ENCODE data around the gene GCFC2. TPM values are rescaled to one million over a fixed set of nuclear protein-coding genes. Genes with fewer than 3 reads are reported as not detected.
A peak's percentile ranks its signal among the peaks of the same experiment; 100 is the strongest.
"Not testable (repeated sequence)": the region's sequence is repeated elsewhere in the genome, so short reads cannot be mapped to it uniquely, and the experiment has no call there.

The GCFC2 gene
- total RNA-seq, 1 experiment from 2014 or later = 25.0 TPM

DNA sequence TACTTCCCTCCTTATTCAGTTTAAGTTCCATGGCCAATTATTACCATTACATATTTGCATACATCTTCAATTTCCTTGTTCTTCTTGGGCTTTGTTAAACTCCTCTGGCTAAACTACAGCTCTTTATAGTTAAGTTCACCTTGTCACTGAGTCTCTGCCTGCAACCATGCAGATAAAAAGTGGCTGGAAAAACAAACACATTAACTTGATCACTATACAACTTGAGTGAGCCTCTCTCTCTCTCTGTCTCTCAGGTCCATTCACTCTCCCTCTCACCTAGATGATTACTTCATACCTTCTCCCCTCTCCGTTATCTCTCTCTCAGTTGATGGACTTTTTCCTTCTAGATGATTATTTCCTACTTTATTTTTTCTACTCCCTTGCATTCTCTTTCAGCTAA lies 30.3 kb downstream of the GCFC2 start:
- no peak for DNase-seq (ENCODE audit: low read depth)

DNA sequence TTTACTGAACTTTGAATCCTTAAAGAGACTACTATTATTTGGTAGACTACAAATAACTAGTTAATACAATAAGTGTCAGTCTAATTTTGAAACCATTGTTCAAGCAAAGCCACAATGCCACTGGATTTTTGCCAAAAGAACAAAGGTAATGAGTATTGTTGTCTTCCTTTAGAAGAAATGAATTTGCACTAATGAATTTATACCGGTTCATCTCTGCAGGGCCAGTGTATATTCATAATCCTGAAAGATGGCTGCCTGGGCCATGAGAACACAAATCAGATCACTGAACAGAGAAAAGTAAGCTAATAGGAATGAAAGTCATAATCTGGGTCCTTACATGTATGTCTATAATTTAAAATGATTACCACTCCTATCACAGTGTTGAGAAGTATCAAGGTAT lies 31.2 kb downstream of the GCFC2 start:
- no peak for DNase-seq (ENCODE audit: low read depth)

DNA sequence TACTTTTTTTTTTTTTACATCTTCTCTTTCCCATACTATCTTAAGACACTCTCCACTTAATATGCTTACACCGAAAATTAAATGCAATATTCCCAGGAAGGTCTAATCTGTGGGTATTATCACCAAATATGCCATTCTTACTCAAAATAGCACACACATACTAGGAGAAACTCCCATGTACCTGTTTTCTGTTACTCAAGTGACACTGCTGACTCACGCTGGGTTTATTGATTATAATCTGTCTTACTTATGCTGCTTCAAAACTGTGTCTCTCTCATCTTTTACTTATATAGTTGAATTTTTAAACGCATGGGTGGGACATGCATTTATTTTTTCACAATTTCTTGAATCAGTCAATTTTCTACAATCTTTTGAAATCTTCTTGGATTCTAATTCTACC lies 34.3 kb downstream of the GCFC2 start:
- no peak for DNase-seq (ENCODE audit: low read depth)

DNA sequence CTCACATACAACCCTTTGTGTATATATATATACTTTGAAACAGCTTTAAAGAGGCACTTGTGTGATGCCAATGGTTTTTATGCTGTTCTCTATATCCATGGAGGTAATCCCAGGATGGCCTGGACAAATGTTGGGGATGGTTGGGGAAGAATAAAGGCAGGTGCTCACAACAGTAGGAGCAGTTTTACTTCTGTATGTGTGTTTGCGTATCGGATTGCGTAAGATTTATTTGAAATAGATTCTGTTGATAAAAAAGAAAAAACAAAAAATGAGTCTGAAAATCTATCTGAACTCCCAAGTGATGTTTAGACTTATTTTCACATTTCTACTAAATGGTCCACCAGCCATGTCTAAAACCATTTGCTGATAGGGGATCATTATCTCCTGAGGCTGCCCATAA lies 34.8 kb downstream of the GCFC2 start:
- DNase-seq (ENCODE audit: low read depth) = no peak

DNA sequence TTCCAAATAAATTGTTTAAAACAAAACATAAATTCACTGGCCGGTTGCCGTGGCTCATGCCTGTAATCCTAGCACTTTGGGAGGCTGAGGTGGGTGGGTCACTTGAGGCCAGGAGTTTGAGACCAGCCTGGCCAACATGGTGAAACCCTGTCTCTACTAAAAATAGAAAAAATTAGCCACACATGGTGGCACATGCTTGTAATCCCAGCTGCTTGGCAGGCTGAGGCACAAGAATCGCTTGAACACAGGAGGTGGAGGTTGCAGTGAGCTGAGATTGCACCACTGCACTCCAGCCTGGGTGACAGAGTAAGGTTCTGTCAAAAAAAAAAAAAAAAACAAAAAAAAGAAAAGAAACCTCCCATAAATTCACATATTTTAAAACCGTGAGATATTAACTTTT lies 35.3 kb downstream of the GCFC2 start:
- DNase-seq (ENCODE audit: low read depth) = not testable (repeated sequence)

DNA sequence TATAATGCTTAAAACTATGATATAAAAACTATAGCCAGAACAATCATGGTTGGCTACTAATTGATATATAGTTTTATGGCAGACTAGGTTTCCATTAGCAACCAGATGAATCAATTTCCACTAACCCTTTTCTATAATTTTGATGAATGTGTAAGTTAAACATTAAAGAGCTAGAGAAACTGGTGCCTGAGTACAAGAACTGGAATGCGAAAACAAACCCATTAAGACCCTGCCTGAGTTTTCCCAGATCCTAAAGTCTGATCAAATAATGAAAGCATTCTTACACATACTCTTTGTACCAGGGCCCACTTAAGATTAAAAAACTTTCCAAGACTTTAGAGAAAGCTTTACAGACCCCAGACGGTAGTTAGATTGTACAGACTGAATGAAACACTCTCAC lies 42.8 kb downstream of the GCFC2 start:
- DNase-seq (ENCODE audit: low read depth) = no peak

DNA sequence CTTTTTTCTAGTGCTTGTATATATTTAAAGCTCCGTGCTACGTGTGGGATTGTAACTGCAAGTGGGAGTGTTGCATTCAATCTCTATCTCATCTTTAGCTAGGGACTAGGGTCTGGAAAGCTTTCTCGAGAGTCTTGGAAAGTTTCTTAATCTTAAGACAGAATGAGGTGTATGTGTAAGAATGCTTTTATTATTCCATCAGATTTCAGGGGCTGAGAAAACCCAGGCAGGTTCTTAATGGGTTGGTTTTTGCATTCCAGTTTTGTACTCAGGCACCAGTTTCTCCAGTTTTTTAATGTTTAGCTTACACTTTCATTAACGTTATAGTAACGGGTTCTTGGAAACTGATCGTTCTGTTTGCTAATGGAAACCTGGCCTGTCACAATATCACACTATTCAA lies 43.8 kb downstream of the GCFC2 start:
- DNase-seq (ENCODE audit: low read depth) = no peak

DNA sequence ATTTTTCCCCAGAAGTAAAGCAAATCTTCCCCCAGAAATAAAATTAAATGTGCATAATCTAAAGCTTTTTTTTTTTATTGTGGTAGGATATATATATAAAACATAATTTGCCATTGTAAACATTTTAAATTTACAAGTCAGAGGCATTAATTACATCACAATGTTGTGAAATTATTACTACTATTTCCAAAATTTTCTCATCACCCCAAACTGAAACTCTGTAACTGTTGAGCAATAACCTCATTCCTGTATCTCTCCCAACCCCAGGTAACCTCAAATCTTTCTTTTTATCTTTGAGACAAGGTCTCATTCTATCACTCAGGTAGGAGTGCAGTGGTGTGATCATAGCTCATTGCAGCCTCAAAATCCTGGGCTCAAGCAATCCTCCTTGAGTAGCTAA lies 52.9 kb downstream of the GCFC2 start:
- no peak for DNase-seq (ENCODE audit: low read depth)

DNA sequence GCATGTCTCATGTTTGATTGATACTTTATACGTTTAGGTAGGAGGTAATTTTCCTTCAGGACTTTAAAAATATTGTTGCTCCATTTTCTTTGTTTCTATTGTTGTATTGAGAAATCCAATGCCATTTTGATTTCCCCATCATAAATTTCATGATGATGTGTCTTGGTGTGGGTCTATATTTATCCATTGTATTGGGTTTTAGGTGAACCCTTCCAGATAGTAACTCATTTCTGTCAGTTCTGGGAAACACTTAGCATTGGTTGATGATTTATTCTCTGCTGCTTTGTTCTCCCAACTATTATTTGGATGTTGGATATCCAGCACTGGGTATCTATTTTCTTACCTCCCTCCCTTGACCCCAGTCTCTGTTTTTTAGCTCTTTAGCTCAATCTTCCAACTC lies 54.2 kb downstream of the GCFC2 start:
- no peak for DNase-seq (ENCODE audit: low read depth)

DNA sequence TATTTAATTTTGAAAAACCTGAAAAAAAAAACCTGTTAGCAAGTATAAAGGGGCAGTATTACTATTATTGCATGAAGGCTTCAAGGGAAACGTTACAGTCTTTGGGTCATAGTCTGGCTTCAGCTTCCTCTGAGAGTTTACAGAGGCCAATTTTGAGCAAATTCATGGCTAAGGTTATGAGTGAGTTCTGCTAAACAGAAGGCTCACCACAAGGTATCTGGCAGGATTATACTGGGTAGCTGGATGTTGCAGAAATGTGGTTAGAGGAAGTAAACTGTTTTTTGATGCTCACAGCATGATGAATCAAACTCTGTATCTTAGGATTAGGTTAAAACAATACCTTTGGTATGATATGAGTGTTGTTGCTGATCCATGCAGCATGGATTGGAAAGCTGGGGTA lies 54.9 kb downstream of the GCFC2 start:
- no peak for DNase-seq (ENCODE audit: low read depth)

DNA sequence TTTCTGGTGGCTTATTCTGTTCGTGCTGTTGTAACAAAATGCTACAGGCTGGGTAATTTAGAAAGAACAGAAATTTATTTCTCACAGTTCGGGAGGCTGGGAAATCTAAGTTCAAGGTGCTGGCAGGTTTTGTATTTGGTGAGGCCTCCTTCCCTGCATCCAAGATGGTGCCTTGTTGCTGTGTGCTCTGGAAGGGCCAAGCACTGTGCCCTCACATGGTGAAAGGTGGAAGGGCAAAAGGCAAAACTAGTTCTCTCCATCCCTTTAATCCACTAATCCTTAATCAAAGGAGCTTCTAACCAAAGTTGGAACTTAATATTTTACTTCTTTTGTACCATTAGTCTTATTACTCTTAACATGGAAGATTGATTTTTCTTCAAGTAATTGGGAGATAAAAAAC lies 56.7 kb downstream of the GCFC2 start:
- no peak for DNase-seq (ENCODE audit: low read depth)

DNA sequence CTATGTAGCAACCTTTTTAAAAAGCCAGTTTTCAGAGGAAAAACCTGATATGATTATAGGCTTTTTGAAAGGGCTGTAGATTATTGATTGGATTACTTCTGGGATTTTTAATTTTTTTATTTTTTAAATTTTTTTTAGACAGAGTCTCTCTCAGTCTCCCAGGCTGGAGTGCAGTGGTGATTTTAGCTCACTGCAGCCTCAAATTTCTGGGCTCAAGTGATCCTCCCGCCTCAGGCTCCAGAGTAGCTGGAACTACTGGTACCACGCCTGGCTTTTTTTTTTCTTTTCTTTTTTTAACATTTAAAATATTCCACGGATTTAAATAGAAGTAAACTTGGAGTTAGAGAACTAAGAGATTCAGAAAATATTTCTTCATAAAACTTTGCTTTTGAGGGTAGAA lies 62.9 kb downstream of the GCFC2 start:
- no peak for DNase-seq (ENCODE audit: low read depth)

DNA sequence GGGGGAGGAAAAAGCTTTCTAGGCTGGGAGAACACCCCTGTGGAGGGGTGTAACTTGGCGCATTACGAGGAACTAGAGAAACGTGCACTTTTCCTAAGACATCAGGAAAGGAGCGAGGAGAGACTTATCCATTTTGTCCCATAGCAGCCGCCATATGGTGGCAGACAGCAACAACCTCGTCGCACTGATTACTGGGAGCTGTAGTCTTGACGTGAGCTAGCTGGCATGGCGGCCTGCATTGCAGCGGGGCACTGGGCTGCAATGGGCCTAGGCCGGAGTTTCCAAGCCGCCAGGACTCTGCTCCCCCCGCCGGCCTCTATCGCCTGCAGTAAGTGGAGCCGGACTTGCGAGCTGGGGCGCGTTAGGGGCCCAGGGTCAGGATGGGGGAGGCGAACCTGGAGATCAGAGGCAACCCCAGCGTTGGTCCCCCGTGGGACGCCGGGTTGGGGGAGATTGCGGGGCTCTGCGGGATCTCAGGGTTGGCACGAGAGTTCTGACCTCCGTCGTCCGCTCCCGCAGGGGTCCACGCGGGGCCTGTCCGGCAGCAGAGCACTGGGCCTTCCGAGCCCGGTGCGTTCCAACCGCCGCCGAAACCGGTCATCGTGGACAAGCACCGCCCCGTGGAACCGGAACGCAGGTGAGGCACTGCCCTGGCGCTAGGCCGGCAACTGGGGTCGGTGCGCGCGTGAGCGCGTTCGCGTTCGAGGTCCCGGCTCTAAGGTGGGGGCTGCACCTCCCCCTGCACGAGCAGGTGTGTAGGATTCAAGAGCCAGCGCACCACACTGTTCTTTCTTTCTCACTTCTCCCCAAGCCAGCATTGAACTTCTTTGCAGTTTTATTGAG lies 63.9 kb downstream of the GCFC2 start, which contains the start of gene MRPL19:
MRPL19 (plus strand) TSS at position 201 of the 843 bp plus-strand sequence; CDS start at position 226, 25 bp downstream.
- DNase-seq (ENCODE audit: low read depth) = peak; percentile 84

DNA sequence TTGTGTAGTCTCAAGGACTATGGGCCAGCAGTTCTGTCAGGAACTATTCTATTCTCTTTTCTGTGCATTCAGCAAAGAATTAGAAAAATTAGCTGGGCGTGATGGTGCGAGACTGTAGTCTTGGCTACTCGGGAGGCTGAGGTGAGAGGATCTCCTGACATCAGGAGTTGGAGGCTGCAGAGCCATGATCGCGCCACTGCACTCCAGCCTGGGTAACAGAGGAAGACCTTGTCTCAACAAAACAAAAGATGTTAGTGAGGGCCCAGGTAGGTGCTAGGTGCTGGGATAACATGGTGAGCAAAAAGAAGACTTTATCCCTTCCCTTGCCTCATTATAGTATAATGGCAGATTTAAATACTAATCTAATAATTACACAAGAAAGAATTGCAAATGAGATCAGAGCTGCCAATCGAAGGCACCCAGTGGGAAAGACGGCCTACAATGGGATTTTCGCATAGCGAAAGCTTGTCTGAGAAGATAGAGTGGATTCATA lies 64.6 kb downstream of the GCFC2 start:
- DNase-seq (ENCODE audit: low read depth) = no peak

DNA sequence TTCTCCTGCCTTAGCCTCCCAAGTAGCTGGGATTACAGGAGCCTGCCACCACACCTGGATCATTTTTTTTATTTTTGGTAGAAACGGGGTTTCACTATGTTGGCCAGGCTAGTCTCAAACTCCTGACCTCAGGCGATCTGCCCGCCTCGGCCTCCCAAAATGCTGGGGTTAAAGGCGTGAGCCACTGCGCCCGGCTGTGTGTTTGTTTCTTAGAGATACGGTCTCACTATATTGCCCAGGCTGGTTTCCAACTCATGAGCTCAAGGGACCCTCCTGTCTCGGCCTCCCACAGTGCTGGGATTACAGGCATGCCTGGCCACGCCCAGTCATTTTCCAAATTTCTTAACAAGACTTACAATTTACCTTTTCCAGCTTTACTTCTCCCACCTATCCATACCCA lies 65.1 kb downstream of the GCFC2 start:
- DNase-seq (ENCODE audit: low read depth) = no peak

DNA sequence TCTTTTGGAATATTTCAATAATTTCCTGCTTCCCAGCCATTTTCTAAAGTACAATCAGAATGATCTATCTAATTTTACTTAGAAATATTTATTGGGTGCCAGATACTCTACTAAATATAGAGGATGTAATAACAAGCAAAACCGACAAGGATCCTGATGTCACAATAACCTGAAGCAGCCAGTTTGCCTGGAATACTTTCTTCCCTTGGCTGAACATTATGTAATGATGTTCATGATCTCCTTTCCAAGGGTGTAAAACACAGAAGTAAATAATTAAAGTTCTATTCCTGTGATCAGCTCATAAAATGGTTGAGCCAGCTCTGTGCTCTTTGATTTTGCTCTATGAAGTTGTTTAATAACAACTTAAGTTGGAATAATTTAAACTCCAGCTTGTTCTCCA lies 66.7 kb downstream of the GCFC2 start:
- DNase-seq (ENCODE audit: low read depth) = no peak

DNA sequence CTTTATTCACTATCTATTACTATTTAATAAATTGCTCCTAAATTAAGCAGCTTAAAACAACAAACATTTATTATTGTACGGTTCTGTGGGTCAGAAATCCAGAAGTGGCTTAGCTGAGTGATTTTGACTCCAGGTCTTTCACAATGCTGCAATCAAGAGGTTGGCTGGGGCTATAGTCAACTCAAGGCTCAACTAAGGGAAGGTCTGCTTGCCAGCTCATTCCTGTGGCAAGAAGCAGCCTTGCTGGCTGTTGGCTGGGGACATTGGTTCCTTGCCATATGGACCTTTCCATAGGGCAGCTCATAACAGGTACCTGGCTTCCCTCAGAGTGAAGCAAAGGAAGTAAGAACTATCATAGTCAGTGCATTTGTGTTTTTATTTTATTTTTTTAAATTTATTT lies 69.1 kb downstream of the GCFC2 start:
- no peak for DNase-seq (ENCODE audit: low read depth)

DNA sequence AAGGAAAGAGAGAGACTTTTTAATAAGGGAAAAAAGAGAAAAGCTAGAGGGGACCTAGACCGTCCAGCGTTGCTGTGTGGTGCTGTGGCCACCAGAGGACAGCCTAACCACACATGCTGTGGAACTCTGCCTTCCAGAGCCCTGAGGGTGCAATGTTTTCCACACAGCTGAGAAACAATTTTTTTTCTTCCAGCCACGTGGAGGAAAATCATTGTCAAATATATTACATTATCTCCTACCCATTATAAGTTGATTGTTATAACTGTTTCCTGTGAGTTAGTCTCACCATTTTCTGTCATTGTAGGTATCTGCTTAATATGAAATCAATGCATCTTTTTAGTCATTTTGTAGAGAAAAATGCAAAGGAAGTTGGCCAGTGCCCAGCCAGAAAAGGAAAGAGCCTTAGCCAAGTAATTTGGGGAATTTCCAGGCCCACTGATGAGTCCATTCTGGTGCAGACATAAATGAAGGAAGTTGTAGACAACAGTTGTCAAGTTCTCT lies 70.0 kb downstream of the GCFC2 start:
- peak; percentile 56 for DNase-seq (ENCODE audit: low read depth)

DNA sequence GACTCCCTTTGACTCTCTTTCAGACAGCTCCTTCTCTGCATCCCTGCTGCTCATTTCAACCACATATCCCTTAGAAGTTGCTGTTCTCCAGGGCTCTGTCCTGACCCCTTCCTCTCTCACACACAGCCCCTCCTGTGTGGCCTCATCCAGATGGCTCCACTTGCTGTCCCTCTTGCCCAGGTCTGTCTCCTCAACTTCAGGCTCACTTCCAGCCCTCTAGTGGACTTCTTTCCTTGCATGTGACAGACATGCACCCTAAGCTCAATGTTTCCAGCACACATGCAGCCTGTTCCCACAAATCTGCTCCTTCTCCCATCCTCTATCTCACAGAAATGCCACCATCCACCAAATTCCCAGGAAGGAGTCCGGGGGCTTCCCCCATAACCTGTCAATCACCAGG lies 73.1 kb downstream of the GCFC2 start:
- DNase-seq (ENCODE audit: low read depth) = no peak

DNA sequence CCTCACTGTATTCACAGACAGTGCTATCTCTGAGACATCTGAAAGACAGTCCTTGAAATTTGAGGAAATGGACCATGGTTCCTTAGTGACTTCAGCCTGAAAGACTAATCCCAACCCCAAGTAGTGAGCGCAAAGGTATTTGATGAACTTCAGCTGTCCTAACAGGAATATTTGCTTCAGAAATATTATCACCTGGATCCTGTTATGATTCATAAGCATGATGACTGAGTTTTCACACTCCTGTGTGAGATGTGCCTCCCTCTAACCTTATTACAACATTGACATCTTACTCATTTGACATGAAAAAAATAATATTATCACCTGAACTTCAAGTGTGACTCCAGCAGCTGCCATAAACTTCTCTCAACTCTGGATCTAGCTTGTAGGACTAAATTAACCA lies 75.8 kb downstream of the GCFC2 start:
- DNase-seq (ENCODE audit: low read depth) = no peak

DNA sequence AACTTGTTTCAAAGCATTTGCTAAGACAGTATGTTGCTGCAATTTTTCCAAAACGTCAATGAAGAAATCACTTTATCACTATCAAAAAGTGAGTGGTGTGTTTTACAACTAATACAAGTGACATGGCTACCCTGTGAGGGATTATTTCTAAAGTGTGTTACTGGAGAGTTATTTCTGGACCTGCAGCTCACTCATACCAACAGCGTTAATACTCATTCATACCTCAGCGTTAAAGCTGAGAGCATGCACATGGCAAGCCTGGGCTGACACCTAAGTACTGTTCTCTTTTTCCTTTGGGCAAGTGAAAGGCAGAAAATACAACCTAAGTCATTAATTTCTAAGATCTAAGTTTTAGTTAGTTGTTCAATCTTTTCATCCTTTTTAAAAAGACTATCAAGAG lies 77.1 kb downstream of the GCFC2 start:
- DNase-seq (ENCODE audit: low read depth) = no peak

DNA sequence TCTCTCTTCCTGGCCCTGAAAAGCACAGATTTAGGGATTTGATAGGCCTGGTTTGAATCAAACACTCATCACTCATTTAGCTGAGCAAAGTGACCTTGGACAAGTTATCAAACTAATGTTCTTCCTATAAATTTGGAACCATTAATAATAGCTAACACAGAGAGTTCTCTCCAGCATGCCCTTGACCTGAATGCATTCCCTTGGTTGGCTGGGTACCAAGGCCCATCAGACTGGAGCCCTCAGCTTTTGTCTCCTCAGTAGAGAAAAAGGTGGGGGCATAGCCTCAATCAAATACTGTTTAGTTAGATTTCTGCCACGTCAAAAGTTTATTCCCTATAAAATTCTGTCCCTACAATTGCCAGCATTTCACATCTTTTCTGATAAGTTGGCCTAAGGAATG lies 77.9 kb downstream of the GCFC2 start:
- DNase-seq (ENCODE audit: low read depth) = no peak

DNA sequence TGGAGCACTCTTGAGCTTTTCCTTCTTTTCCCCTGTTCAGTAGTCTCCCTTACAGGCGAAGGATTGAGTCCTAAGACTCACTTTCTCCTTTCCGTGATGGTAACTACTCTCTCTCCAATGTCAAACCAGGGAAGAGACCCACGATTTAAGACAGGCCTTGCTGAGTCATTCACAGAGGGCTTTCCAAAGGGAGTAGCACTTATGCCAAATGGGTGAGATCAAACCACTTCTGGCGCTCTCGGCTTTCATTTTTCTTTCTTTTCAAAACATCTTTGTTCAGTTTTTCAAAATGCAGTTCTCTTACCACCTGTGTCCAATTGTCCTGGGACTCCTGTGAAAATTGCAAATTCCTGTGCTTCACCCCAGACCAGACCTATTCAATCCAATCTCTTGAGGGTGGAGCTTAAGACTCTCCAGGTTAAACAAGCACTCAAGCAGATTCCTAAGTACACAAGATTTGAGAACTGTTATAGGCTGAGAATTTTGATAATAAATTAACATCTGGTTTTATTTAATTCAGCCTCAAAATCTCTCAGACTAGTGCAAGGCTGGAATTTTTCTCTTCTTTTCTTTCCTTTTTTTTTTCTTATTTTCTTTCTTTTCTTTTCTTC lies 78.5 kb downstream of the GCFC2 start:
- DNase-seq (ENCODE audit: low read depth) = no peak
